GM23248 (cell line): ENCODE measurements around the gene PROK1. TPM values are rescaled to one million over a fixed set of nuclear protein-coding genes. Genes with fewer than 3 reads are reported as not detected.

Source experiments
- DNase-seq: peaks from one replicate; pipeline ENCODE4 v3.0.0-alpha.2; 2015
- H2AFZ ChIP-seq: fragments of 200-600 bp; sonication (generic); 2 replicates; pipeline ENCODE4 v1.6.1; 2016; ENCODE audit warnings: antibody characterized with exemption
- H3F3A ChIP-seq: fragments of 200-600 bp; sonication (generic); 2 replicates; pipeline ENCODE4 v1.6.1; 2016; ENCODE audit warnings: mild to moderate bottlenecking, antibody characterized with exemption, mixed run types; ENCODE audit not compliant: insufficient read depth
- H3K27ac ChIP-seq: fragments of 200-600 bp; sonication (generic); 2 replicates; pipeline ENCODE4 v1.5.1; 2016; ENCODE audit warnings: mild to moderate bottlenecking
- H3K27me3 ChIP-seq: fragments of 200-600 bp; sonication (generic); replicated peaks from 2 replicates; pipeline ENCODE4 v1.6.1; 2016; ENCODE audit warnings: mild to moderate bottlenecking; ENCODE audit not compliant: insufficient read depth
- H3K36me3 ChIP-seq: fragments of 200-600 bp; sonication (generic); 2 replicates; pipeline ENCODE4 v1.6.1; 2016; ENCODE audit warnings: low read depth, mild to moderate bottlenecking
- H3K4me1 ChIP-seq: fragments of 200-600 bp; sonication (generic); 2 replicates; pipeline ENCODE4 v1.6.1; 2016; ENCODE audit warnings: mild to moderate bottlenecking; ENCODE audit not compliant: insufficient read depth
- H3K4me2 ChIP-seq: fragments of 200-600 bp; sonication (generic); one replicate; pipeline ENCODE4 v1.6.1; 2016; ENCODE audit warnings: mild to moderate bottlenecking; ENCODE audit not compliant: unreplicated experiment
- H3K4me3 ChIP-seq: fragments of 200-600 bp; sonication (generic); 2 replicates; pipeline ENCODE4 v1.5.1; 2016; ENCODE audit warnings: mild to moderate bottlenecking
- H3K79me2 ChIP-seq: fragments of 200-600 bp; sonication (generic); 2 replicates; pipeline ENCODE4 v1.6.1; 2016; ENCODE audit warnings: mild to moderate bottlenecking; ENCODE audit not compliant: insufficient read depth
- H3K9ac ChIP-seq: fragments of 200-600 bp; sonication (generic); 2 replicates; pipeline ENCODE4 v1.6.1; 2016; ENCODE audit warnings: mild to moderate bottlenecking
- H3K9me2 ChIP-seq: fragments of 200-600 bp; sonication (generic); 2 replicates; pipeline ENCODE4 v1.6.1; 2016; ENCODE audit warnings: mixed run types, mild to moderate bottlenecking, moderate library complexity; ENCODE audit not compliant: insufficient read depth
- H3K9me3 ChIP-seq: fragments of 200-600 bp; sonication (generic); one replicate; pipeline ENCODE4 v1.6.1; 2017; ENCODE audit warnings: low read depth
- H4K20me1 ChIP-seq: fragments of 200-600 bp; sonication (generic); 2 replicates; pipeline ENCODE4 v1.6.0; 2016; ENCODE audit not compliant: insufficient read depth
- EZH2 ChIP-seq: fragments of 200-600 bp; sonication (generic); IDR thresholded peaks from 2 replicates; pipeline ENCODE4 v1.6.1; 2018; ENCODE audit warnings: antibody characterized with exemption, mild to moderate bottlenecking; ENCODE audit not compliant: insufficient read depth, poor library complexity, severe bottlenecking
- EZH2phosphoT487 ChIP-seq: fragments of 200-600 bp; sonication (generic); IDR thresholded peaks from 2 replicates; pipeline ENCODE4 v1.6.1; 2018; ENCODE audit warnings: antibody characterized with exemption, moderate library complexity, mild to moderate bottlenecking, low read depth; ENCODE audit not compliant: insufficient read depth
- WGBS, 2 experiments: methylation state at CpG; one replicate each; pipeline ENCODE4 v1.1.6; 2015 to 2017; ENCODE audit warnings: low lambda C conversion rate in 2 of 2, low coverage in 1 of 2; ENCODE audit errors: missing lambda C conversion rate in 2 of 2; 5-methylcytosine and 5-hydroxymethylcytosine counted together
- in situ Hi-C: fragments of 300-500 bp; cut with MboI; formaldehyde crosslinking; loops from 2 replicates; pipeline ENCODE4 v1.15.0; 2020
- polyA plus RNA-seq: library from polyadenylated mRNA; unstranded; fragments of >200 nt; fragmentation: Nextera tagmentation; extraction: Ambion mirVana; gene quantifications from 2 replicates; pipeline ENCODE4 v1.2.1, GENCODE V29; 2016
- total RNA-seq: library from RNA; depleted of rRNA; stranded (reverse); fragments of >200 nt; shearing (Covaris generic); gene quantifications from 2 replicates; pipeline ENCODE4 v1.2.3, GENCODE V29; 2014

PROK1 gene
- total and polyA plus RNA-seq, 2 experiments from 2014 or later, result not detected

DNA sequence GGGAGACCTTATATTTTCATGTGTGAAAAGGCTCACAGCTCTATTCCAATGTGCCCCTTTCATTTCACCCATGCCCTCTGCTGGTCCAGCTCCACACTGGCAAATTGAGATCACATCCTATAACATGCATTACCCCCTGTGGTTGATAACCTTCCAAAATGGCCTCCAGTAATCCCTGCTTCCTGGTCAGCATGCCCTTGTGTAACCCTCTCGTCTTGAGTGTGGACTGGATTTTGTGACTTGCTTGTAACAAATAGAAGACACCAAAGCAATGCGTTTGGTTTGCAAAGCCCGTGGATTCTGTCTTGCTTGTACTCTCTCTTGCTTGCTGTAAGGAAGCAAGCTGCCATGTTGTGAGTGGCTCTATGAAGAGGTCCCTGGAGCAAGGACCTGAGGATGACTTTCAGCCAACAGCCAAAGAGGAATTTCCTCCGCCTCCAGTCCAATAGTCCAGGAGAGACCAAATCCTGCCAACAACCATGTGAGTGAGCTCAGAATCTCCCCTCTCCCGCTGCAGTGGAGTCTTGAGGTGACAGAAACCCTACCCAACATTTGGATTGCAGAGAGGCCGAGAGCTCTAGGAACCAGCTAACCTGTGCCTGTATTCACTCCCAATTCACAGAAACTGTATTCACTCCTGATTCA, 50.7 kb downstream of the PROK1 start:
- Histone ChIP-seq H3K27ac (no peak overlapping the region), H3F3A (no peaks in the 10 kb centered on the region), H3K4me1 (no peaks in the 10 kb centered on the region), H3K9me2 (no peaks in the 10 kb centered on the region), H3K27me3 (peaks cover 31% of the 10 kb centered on the region; the same call in 1 of the 2 replicates), H3K9me3 (no peaks in the 10 kb centered on the region), H3K4me3 (no peak overlapping the region), H3K79me2 (no peaks in the 10 kb centered on the region), H2AFZ (no peak overlapping the region), H4K20me1 (no peaks in the 10 kb centered on the region), H3K36me3 (no peaks in the 10 kb centered on the region), H3K4me2 (no peak overlapping the region), H3K9ac (no peak overlapping the region)
- TF ChIP-seq EZH2phosphoT487 (no peak), EZH2 (no peak)
- 59 to 61% methylated on average over 6 of the region's 6 CpGs for WGBS, 2 experiments
- DNase-seq, result no peak
- in situ Hi-C loops, result no loop called here

DNA sequence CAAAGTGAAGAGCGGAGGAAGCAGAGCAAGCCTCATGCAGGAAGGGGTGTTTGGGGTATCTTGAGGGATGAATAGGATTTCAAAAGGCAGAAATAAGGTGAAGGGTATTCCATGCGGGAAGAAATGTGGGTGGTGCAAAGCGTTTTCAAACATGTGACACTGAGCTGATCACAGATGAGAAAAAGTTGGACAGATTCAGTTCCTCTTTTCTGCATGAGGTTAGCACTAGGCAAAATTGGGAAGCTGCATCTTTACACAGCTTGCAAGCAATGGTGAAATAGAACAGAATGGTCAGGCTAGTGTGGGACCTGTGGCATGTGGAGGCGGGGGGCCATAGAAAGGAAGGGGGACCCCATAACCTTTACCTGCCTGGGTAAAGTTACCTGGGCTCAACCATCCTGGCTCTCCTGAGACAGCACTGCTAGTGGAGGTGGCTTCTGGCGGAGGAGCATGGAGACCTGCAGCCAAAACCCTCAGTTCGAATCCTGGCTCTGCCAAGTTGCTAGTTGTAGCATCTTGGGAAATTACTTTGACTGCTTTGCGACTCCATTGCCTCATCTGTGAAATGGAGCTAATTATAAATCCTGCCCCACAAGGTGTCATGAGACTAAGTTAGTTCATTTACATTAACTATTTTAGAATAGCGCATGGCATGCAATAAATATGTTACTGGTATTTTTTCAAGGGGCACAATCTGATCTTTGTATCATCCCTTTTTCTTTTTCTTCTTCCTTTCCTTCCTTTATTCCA, 51.6 kb downstream of the PROK1 start:
- no peak overlapping the region for H3K27ac ChIP-seq
- H3F3A ChIP-seq, result no peaks in the 10 kb centered on the region
- no peak overlapping the region for H2AFZ ChIP-seq
- H3K36me3 ChIP-seq, result no peaks in the 10 kb centered on the region
- DNase-seq, result no peak
- no peaks in the 10 kb centered on the region for H3K9me2 ChIP-seq
- H4K20me1 ChIP-seq, result no peaks in the 10 kb centered on the region
- no peaks in the 10 kb centered on the region for H3K9me3 ChIP-seq
- in situ Hi-C loops, result no loop called here
- H3K4me2 ChIP-seq, result no peak overlapping the region
- H3K4me1 ChIP-seq, result no peaks in the 10 kb centered on the region
- no peak overlapping the region for H3K4me3 ChIP-seq
- no peak overlapping the region for H3K9ac ChIP-seq
- 48 to 49% methylated on average over 8 of the region's 8 CpGs for WGBS, 2 experiments
- TF ChIP-seq EZH2phosphoT487, result no peak
- TF ChIP-seq EZH2, result no peak
- no peaks in the 10 kb centered on the region for H3K79me2 ChIP-seq
- peaks cover 31% of the 10 kb centered on the region for H3K27me3 ChIP-seq

DNA sequence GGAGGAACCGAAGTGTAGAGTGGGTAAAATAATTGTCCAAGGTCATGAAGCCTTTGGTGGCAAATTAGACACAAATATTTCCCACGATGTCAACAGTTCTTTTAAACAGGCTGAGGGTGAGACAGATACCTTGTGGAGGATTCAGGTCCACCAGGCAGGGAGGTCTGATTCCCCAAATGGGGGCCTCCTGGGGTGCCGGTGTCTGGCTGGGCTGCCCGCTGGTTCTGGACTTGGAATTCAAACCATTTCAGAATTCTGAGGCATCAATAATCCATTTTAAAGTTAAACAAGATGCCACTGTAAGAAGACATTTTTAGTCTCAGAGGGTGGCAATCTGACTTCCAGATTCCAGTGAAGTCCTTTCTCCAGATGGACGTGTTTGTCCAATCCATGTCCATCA, 52.5 kb downstream of the PROK1 start:
- WGBS, 2 experiments, result 70 to 73% methylated on average over 5 of the region's 5 CpGs
- Histone ChIP-seq H3K27me3 (peaks cover 31% of the 10 kb centered on the region), H3F3A (no peaks in the 10 kb centered on the region), H3K79me2 (no peaks in the 10 kb centered on the region), H3K9ac (no peak overlapping the region), H3K27ac (no peak overlapping the region), H3K9me3 (no peaks in the 10 kb centered on the region), H3K4me3 (no peak overlapping the region), H3K9me2 (no peaks in the 10 kb centered on the region), H3K4me2 (no peak overlapping the region), H4K20me1 (no peaks in the 10 kb centered on the region), H3K4me1 (no peaks in the 10 kb centered on the region), H3K36me3 (no peaks in the 10 kb centered on the region), H2AFZ (no peak overlapping the region)
- in situ Hi-C loops, result no loop called here
- no peak for TF ChIP-seq EZH2phosphoT487
- TF ChIP-seq EZH2, result no peak
- no peak for DNase-seq

DNA sequence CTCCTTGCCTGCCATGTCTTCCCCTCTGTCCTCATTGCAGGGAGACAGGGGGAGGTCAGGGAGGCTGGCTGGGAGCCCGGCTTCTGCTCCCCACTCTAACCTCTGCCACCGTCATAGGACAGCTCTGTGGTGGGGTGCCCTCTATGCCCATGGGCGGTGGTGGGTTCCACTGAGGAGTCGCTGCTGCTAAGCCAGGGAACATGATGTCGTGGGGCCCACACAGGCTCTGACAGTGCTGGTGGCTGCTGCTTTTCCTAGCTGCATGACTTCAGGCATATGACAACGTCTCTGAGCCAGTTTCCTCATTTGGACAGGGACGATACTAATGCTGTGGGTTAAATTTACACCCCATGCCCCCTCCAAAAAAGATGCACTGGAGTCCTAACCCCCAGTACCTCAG, 53.3 kb downstream of the PROK1 start:
- Histone ChIP-seq H3K9ac (no peak overlapping the region), H3K4me2 (no peak overlapping the region), H3K4me3 (no peak overlapping the region), H3K27me3 (peaks cover 31% of the 10 kb centered on the region), H2AFZ (no peak overlapping the region), H3K36me3 (no peaks in the 10 kb centered on the region), H3F3A (no peaks in the 10 kb centered on the region), H3K9me3 (no peaks in the 10 kb centered on the region), H4K20me1 (no peaks in the 10 kb centered on the region), H3K79me2 (no peaks in the 10 kb centered on the region), H3K4me1 (no peaks in the 10 kb centered on the region), H3K27ac (no peak overlapping the region), H3K9me2 (no peaks in the 10 kb centered on the region)
- in situ Hi-C loops, result no loop called here
- no peak for DNase-seq
- 37 to 47% methylated on average over 7 of the region's 7 CpGs for WGBS, 2 experiments
- TF ChIP-seq EZH2phosphoT487 (no peak), EZH2 (no peak)

DNA sequence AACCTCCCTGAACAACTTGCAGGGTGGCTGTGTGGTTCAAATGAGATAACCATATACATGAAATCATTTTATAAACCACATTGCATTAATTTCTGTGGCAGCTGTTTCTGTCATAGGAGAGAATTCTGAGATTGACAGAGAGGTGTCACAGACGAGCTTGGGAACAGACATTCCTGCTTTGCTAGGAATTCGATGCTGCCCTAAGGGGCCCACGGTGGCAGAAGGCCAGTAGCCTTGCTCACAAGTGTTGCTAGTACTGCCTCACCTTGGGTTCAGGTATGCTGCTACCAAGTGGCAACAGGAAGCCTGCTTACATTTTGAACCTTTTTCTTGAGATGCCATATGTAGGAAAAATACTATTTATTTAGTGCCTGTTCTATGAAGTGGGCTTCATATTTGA, 54.6 kb downstream of the PROK1 start:
- Histone ChIP-seq H3K4me2 (no peak overlapping the region), H3K36me3 (no peaks in the 10 kb centered on the region), H3K27ac (no peak overlapping the region), H2AFZ (no peak overlapping the region), H3K9me3 (no peaks in the 10 kb centered on the region), H4K20me1 (no peaks in the 10 kb centered on the region), H3F3A (no peaks in the 10 kb centered on the region), H3K9me2 (no peaks in the 10 kb centered on the region), H3K9ac (no peak overlapping the region), H3K4me3 (no peak overlapping the region), H3K4me1 (no peaks in the 10 kb centered on the region), H3K79me2 (no peaks in the 10 kb centered on the region), H3K27me3 (peaks cover 31% of the 10 kb centered on the region)
- 18% methylated on average over 3 of the region's 3 CpGs for WGBS, 2 experiments
- no peak for TF ChIP-seq EZH2
- no peak for TF ChIP-seq EZH2phosphoT487
- no peak for DNase-seq
- in situ Hi-C loops, result no loop called here
